Osteoblast (primary cell): ENCODE measurements around the gene NEUROG1. TPM values are rescaled to one million over a fixed set of nuclear protein-coding genes. Genes with fewer than 3 reads are reported as not detected.

Source experiments
- DNase-seq: peaks from one replicate; pipeline ENCODE4 v3.0.0; 2011; ENCODE audit warnings: low spot score, mixed read lengths; ENCODE audit not compliant: insufficient read length; ENCODE audit errors: missing footprints
- H2AFZ ChIP-seq: 2 replicates; pipeline ENCODE4 v1.6.0; 2011; ENCODE audit warnings: mild to moderate bottlenecking, low read length
- H3K27ac ChIP-seq: 2 replicates; pipeline ENCODE4 v1.5.1; 2011; ENCODE audit warnings: mild to moderate bottlenecking, low read depth, low read length, moderate library complexity
- H3K27me3 ChIP-seq: 2 replicates; pipeline ENCODE4 v1.6.0; 2012; ENCODE audit warnings: mild to moderate bottlenecking, control low read depth, inconsistent platforms, low read length, moderate library complexity; ENCODE audit not compliant: insufficient read depth
- H3K36me3 ChIP-seq: 2 replicates; pipeline ENCODE4 v1.5.1; 2011; ENCODE audit warnings: mild to moderate bottlenecking, low read length, control low read depth, moderate library complexity; ENCODE audit not compliant: insufficient read depth
- H3K4me1 ChIP-seq: 2 replicates; pipeline ENCODE4 v1.5.1; 2011; ENCODE audit warnings: mild to moderate bottlenecking, low read length, control low read depth, moderate library complexity; ENCODE audit not compliant: insufficient read depth
- H3K4me2 ChIP-seq: 2 replicates; pipeline ENCODE4 v1.6.0; 2011; ENCODE audit warnings: mild to moderate bottlenecking, low read length; ENCODE audit not compliant: insufficient read depth
- H3K4me3 ChIP-seq: fragments of 200-600 bp; sonication (generic); 3 replicates; pipeline ENCODE4 v1.5.1; 2012; ENCODE audit warnings: mild to moderate bottlenecking, low read length, inconsistent platforms; ENCODE audit not compliant: insufficient read depth
- H3K79me2 ChIP-seq: 2 replicates; pipeline ENCODE4 v1.6.0; 2012; ENCODE audit warnings: mild to moderate bottlenecking, low read length, control low read depth, inconsistent platforms; ENCODE audit not compliant: insufficient read depth
- H3K9me3 ChIP-seq: 2 replicates; pipeline ENCODE4 v1.5.1; 2011; ENCODE audit warnings: low read depth, low read length, control low read depth
- H4K20me1 ChIP-seq: 2 replicates; pipeline ENCODE4 v1.6.0; 2012; ENCODE audit warnings: mild to moderate bottlenecking, low read length, control low read depth; ENCODE audit not compliant: insufficient read depth
- CTCF ChIP-seq: IDR thresholded peaks from 2 replicates; pipeline ENCODE4 v1.5.1; 2011; ENCODE audit warnings: mild to moderate bottlenecking, low read depth, low read length, moderate library complexity; ENCODE audit errors: extremely low read depth
- total RNA-seq: library from RNA; depleted of rRNA; stranded (reverse); fragments of >200 nt; gene quantifications from 2 replicates; pipeline ENCODE4 v1.2.3, GENCODE V29; 2012

The NEUROG1 gene
- total RNA-seq, 1 donor, result not detected

- Histone ChIP-seq H3K27ac (no peak overlapping the region), H3K9me3 (no peaks in the 10 kb centered on the region), H2AFZ (peak overlapping the region; percentile 62), H3K4me3 (no peak overlapping the region), H3K4me2 (peak overlapping the region; percentile 44), H3K4me1 (peaks cover 7% of the 10 kb centered on the region), H4K20me1 (no peaks in the 10 kb centered on the region), H3K79me2 (no peaks in the 10 kb centered on the region), H3K36me3 (no peaks in the 10 kb centered on the region), H3K27me3 (peaks cover 36% of the 10 kb centered on the region)
- peak; percentile 89 for DNase-seq
- TF ChIP-seq CTCF, result no peak
Observed at GRCh38 chr5:135576075-135576599, 40.4 kb upstream of the NEUROG1 start.

- H3K27me3 ChIP-seq, result peaks cover 25% of the 10 kb centered on the region
- H3K9me3 ChIP-seq, result no peaks in the 10 kb centered on the region
- H3K79me2 ChIP-seq, result no peaks in the 10 kb centered on the region
- H3K4me2 ChIP-seq, result no peak overlapping the region
- no peak overlapping the region for H2AFZ ChIP-seq
- H3K27ac ChIP-seq, result no peak overlapping the region
- no peak overlapping the region for H3K4me3 ChIP-seq
- H3K36me3 ChIP-seq, result no peaks in the 10 kb centered on the region
- TF ChIP-seq CTCF, result no peak
- peaks cover 7% of the 10 kb centered on the region for H3K4me1 ChIP-seq
- DNase-seq, result no peak
- no peaks in the 10 kb centered on the region for H4K20me1 ChIP-seq
Observed at GRCh38 chr5:135574493-135574892, 38.7 kb upstream of the NEUROG1 start.

- Histone ChIP-seq H3K27ac (no peak overlapping the region), H3K4me3 (no peak overlapping the region), H3K4me2 (no peak overlapping the region), H4K20me1 (no peaks in the 10 kb centered on the region), H3K9me3 (no peaks in the 10 kb centered on the region), H3K4me1 (peaks cover 7% of the 10 kb centered on the region), H3K36me3 (no peaks in the 10 kb centered on the region), H3K27me3 (peaks cover 3% of the 10 kb centered on the region), H3K79me2 (no peaks in the 10 kb centered on the region), H2AFZ (no peak overlapping the region)
- DNase-seq, result no peak
- no peak for TF ChIP-seq CTCF
Observed at GRCh38 chr5:135571902-135572301, 36.1 kb upstream of the NEUROG1 start.

GRCh38 chr5:135571066-135571609 lies 35.4 kb upstream of the NEUROG1 start:
- no peak overlapping the region for H3K27ac ChIP-seq
- peaks cover 4% of the 10 kb centered on the region for H3K4me1 ChIP-seq

More at GRCh38 chr5:135571066-135571609, 35.4 kb upstream of the NEUROG1 start:
- H3K4me3 ChIP-seq, result no peak overlapping the region
- H3K79me2 ChIP-seq, result no peaks in the 10 kb centered on the region
- TF ChIP-seq CTCF, result no peak
- H4K20me1 ChIP-seq, result no peaks in the 10 kb centered on the region
- H3K9me3 ChIP-seq, result no peaks in the 10 kb centered on the region
- H2AFZ ChIP-seq, result no peak overlapping the region
- no peak overlapping the region for H3K4me2 ChIP-seq
- no peaks in the 10 kb centered on the region for H3K36me3 ChIP-seq
- peaks cover 3% of the 10 kb centered on the region for H3K27me3 ChIP-seq
- DNase-seq, result no peak
